ENCODE data around the gene SCN9A. TPM values are rescaled to one million over a fixed set of nuclear protein-coding genes. Genes with fewer than 3 reads are reported as not detected.

The SCN9A gene
- total RNA-seq, 3 donors from 2014 or later (not counting 1 experiment from before 2014, with no cell fraction given), result 0.28 to 1.4 (median 0.39) TPM

- H3K36me3 ChIP-seq (ENCODE audit: control insufficient read depth, insufficient read depth, low read length), result no peaks in the 10 kb centered on the region
- no peaks in the 10 kb centered on the region for H3K9me3 ChIP-seq (ENCODE audit: control insufficient read depth, insufficient read depth, low read length)
- intact Hi-C loops (cut with micrococcal nuclease), result no loop called here
- no peaks in the 10 kb centered on the region for H3K36me3 Mint-ChIP-seq
- ATAC-seq (no peak), DNase-seq (no peak)
- no peak overlapping the region for H3K4me3 ChIP-seq (ENCODE audit: low read length)
- no CpG with 5 or more reads among the region's 1 CpG for WGBS (ENCODE audit: insufficient coverage)
- no peaks in the 10 kb centered on the region for H3K9me3 Mint-ChIP-seq
- no peak overlapping the region for H3K27ac Mint-ChIP-seq
- no peak overlapping the region for H3K27ac ChIP-seq (ENCODE audit: low read length)
- no peaks in the 10 kb centered on the region for H3K27me3 ChIP-seq (ENCODE audit: control insufficient read depth, insufficient read depth, low read length)
- H3K4me1 ChIP-seq (ENCODE audit: control insufficient read depth, insufficient read depth, low read length), result no peaks in the 10 kb centered on the region
- no peaks in the 10 kb centered on the region for H3K4me1 Mint-ChIP-seq
- no peak overlapping the region for H3K4me3 Mint-ChIP-seq
- no peaks in the 10 kb centered on the region for H3K27me3 Mint-ChIP-seq (ENCODE audit: low read depth in 2 of 2)
- TF ChIP-seq CTCF (IDR thresholded peaks at IDR 0.05), result no peak
These were observed 118.8 kb downstream of the SCN9A start for GRCh38 chr2:166256896-166257295.

GRCh38 chr2:166249318-166249717 lies 126.4 kb downstream of the SCN9A start:
- H3K27me3 Mint-ChIP-seq (ENCODE audit: low read depth in 2 of 2), result no peaks in the 10 kb centered on the region
- H3K27ac Mint-ChIP-seq, result no peak overlapping the region
- H3K36me3 Mint-ChIP-seq, result no peaks in the 10 kb centered on the region
- peaks cover 6 to 12% of the 10 kb centered on the region in 2 donors for H3K9me3 Mint-ChIP-seq
- DNase-seq, result no peak
- H3K36me3 ChIP-seq (ENCODE audit: control insufficient read depth, insufficient read depth, low read length), result no peaks in the 10 kb centered on the region
- ATAC-seq, result no peak
- H3K9me3 ChIP-seq (ENCODE audit: control insufficient read depth, insufficient read depth, low read length), result no peaks in the 10 kb centered on the region
- TF ChIP-seq CTCF (IDR thresholded peaks at IDR 0.05), result no peak
- no peak overlapping the region for H3K4me3 ChIP-seq (ENCODE audit: low read length)
- no peak overlapping the region for H3K4me3 Mint-ChIP-seq
- H3K4me1 Mint-ChIP-seq, result no peaks in the 10 kb centered on the region
- H3K27ac ChIP-seq (ENCODE audit: low read length), result no peak overlapping the region
- no peaks in the 10 kb centered on the region for H3K27me3 ChIP-seq (ENCODE audit: control insufficient read depth, insufficient read depth, low read length)
- intact Hi-C loops (cut with micrococcal nuclease), result no loop called here
- no peaks in the 10 kb centered on the region for H3K4me1 ChIP-seq (ENCODE audit: control insufficient read depth, insufficient read depth, low read length)
- WGBS (ENCODE audit: insufficient coverage), result 60% methylated on average over 1 of the region's 1 CpG

- Histone ChIP-seq H3K9me3 (ENCODE audit: control insufficient read depth, insufficient read depth, low read length) (no peaks in the 10 kb centered on the region), H3K36me3 (ENCODE audit: control insufficient read depth, insufficient read depth, low read length) (no peaks in the 10 kb centered on the region), H3K27ac (ENCODE audit: low read length) (no peak overlapping the region), H3K4me1 (ENCODE audit: control insufficient read depth, insufficient read depth, low read length) (no peaks in the 10 kb centered on the region), H3K27me3 (ENCODE audit: control insufficient read depth, insufficient read depth, low read length) (no peaks in the 10 kb centered on the region), H3K4me3 (ENCODE audit: low read length) (no peak overlapping the region)
- intact Hi-C loops (cut with micrococcal nuclease), result no loop called here
- DNase-seq (no peak), ATAC-seq (no peak)
- no CpG with 5 or more reads among the region's 1 CpG for WGBS (ENCODE audit: insufficient coverage)
- Mint-ChIP-seq H3K4me1 (no peaks in the 10 kb centered on the region), H3K4me3 (no peak overlapping the region), H3K36me3 (no peaks in the 10 kb centered on the region), H3K9me3 (peaks cover 11 to 15% of the 10 kb centered on the region in 2 donors), H3K27me3 (ENCODE audit: low read depth in 2 of 2) (no peaks in the 10 kb centered on the region), H3K27ac (no peak overlapping the region)
- no peak for TF ChIP-seq CTCF (IDR thresholded peaks at IDR 0.05)
These were observed 128.8 kb downstream of the SCN9A start for GRCh38 chr2:166246901-166247300.

- TF ChIP-seq CTCF (IDR thresholded peaks at IDR 0.05), result no peak
- H3K4me3 ChIP-seq (ENCODE audit: low read length), result no peak overlapping the region
- ATAC-seq, result no peak
These were observed 133.4 kb downstream of the SCN9A start for GRCh38 chr2:166242309-166242708.

More at GRCh38 chr2:166242309-166242708, 133.4 kb downstream of the SCN9A start:
- H3K27ac Mint-ChIP-seq, result no peak overlapping the region
- no peaks in the 10 kb centered on the region for H3K36me3 Mint-ChIP-seq
- H3K36me3 ChIP-seq (ENCODE audit: control insufficient read depth, insufficient read depth, low read length), result no peaks in the 10 kb centered on the region
- H3K27me3 Mint-ChIP-seq (ENCODE audit: low read depth in 2 of 2), result no peaks in the 10 kb centered on the region
- H3K27ac ChIP-seq (ENCODE audit: low read length), result no peak overlapping the region
- intact Hi-C loops (cut with micrococcal nuclease), result no loop called here
- H3K4me1 ChIP-seq (ENCODE audit: control insufficient read depth, insufficient read depth, low read length), result no peaks in the 10 kb centered on the region
- DNase-seq, result no peak
- H3K27me3 ChIP-seq (ENCODE audit: control insufficient read depth, insufficient read depth, low read length), result no peaks in the 10 kb centered on the region
- H3K4me3 Mint-ChIP-seq, result no peak overlapping the region
- peaks cover 10% of the 10 kb centered on the region in 2 donors for H3K9me3 Mint-ChIP-seq
- no peaks in the 10 kb centered on the region for H3K9me3 ChIP-seq (ENCODE audit: control insufficient read depth, insufficient read depth, low read length)
- H3K4me1 Mint-ChIP-seq, result no peaks in the 10 kb centered on the region
